Activated naive CD4-positive, alpha-beta T cell treated with anti-CD3 and anti-CD28 coated beads, Interleukin-2, amount 50 U/mL, for 72 hours (primary cell): ENCODE measurements around the gene SYN1. TPM values are rescaled to one million over a fixed set of nuclear protein-coding genes. Genes with fewer than 3 reads are reported as not detected.
A peak's percentile ranks its signal among the peaks of the same experiment; 100 is the strongest.

Experiments used
- ATAC-seq, 2 donors: fragments of 150-1000 bp; cut with Tn5 transposase; 2 replicates each; pipeline ENCODE4 v1.10.0; 2021; ENCODE audit warnings: mild to moderate bottlenecking in 2 of 2, moderate library complexity in 2 of 2
- DNase-seq, 2 donors: peaks; one replicate each; pipeline ENCODE4 v3.0.0; 2021 to 2022; ENCODE audit warnings: low spot score in 2 of 2
- H3K27ac Mint-ChIP-seq, 2 donors: one replicate each; pipeline ENCODE4 v1.8.0; 2022; ENCODE audit warnings: mild to moderate bottlenecking in 2 of 2, mixed read lengths in 2 of 2
- H3K36me3 Mint-ChIP-seq, 2 donors: one replicate each; pipeline ENCODE4 v1.8.0; 2022; ENCODE audit warnings: mixed read lengths in 2 of 2
- H3K9me3 Mint-ChIP-seq, 2 donors: one replicate each; pipeline ENCODE4 v1.8.0; 2022; ENCODE audit warnings: mixed read lengths in 2 of 2
- total RNA-seq, 2 donors: library from RNA; stranded (reverse); gene quantifications; one replicate each; pipeline ENCODE4 v1.2.3, GENCODE V29; 2022

The SYN1 gene
- total RNA-seq, 2 donors from 2014 or later = 0.47 to 3.0 TPM

DNA sequence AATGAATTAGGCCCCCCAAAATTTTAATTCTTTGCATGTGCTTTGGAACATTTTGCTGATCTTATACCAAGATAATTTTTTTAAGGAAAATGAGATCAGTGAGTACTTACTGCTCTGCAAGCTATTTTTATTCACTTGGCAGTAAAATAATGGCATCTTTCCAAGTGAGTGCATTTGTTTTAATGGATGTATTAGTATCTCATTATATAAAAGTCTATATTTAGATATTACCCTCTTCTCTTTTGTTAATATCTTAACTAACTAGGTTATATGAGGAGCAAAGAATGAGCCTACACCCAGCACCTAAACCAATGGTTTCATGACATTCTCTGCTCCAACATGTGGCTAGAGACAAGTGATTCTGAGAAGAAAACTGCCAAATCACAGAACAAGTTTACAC is 79.8 kb downstream of the SYN1 start:
- ATAC-seq (no peak), DNase-seq (no peak)
- no peaks in the 10 kb centered on the region for H3K9me3 Mint-ChIP-seq
- no peak overlapping the region for H3K27ac Mint-ChIP-seq
- no peaks in the 10 kb centered on the region for H3K36me3 Mint-ChIP-seq

DNA sequence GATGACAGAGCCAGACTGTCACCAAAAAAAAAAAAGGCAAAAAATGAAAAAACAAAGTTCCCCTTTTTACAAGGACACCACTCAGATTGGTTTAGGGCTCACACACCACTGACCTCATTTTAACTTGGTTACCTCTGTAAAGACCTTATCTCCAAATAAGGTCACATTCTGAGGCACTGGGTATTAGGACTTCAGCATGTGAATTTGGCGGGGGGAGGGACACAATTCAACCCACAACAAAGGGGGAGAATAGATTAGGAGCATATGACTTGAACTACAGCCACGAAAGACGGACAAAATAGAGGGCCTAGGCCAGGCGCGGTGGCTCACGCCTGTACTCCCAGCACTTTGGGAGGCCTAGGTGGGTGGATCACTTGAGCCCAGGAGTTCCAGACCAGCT is 89.6 kb downstream of the SYN1 start:
- ATAC-seq = no peak
- no peak overlapping the region for H3K27ac Mint-ChIP-seq

DNA sequence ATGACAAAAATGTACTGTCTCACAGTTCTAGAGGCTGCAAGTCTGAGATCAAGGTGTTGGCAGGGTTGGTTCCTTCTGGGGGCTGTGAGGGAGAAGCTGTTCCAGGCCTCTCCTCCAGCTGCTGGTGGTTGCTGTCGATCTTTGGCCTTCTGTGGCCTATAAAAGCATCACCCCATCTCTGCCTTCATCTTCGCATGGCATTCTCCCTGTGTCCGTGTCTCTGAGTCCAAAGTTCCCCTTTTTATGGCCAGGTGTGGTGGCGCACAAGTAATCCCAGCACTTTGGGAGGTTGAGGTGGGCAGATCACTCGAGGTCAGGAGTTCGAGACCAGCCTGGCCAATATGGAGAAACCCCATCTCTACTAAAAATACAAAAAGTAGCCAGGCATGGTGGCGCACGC is 90.1 kb downstream of the SYN1 start:
- H3K9me3 Mint-ChIP-seq = no peaks in the 10 kb centered on the region
- ATAC-seq (no peak), DNase-seq (no peak)
- H3K27ac Mint-ChIP-seq = no peak overlapping the region
- H3K36me3 Mint-ChIP-seq = no peaks in the 10 kb centered on the region

More for the DNA sequence above, 89.6 kb downstream of the SYN1 start:
- DNase-seq = no peak
- Mint-ChIP-seq H3K36me3 (no peaks in the 10 kb centered on the region), H3K9me3 (no peaks in the 10 kb centered on the region)

DNA sequence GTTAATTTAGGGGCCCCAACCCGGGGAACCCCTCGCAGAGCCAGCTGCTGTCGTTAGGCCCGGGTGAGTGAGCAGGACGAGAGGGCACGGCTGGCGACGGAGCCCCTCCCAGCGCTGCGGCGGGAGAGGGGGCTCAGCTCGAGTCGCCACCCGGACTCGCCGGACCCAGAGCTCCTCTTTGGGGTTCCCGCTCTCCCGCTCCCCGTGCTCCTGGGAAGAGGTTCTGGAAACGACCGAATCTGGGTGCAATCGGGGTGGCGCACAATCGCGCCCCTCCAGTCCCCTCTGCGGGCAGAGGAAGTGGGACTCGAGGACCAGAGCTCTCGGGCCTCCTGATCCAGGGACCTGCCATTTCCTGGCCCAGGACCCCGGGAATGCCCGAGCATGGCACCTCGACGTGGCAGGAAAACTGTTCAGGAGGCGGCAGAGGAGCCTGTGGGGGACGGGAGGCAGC is 95.9 kb downstream of the SYN1 start:
- ATAC-seq (peak; percentile 38 to 61), DNase-seq (no peak)
- Mint-ChIP-seq H3K27ac (no peak overlapping the region), H3K36me3 (no peaks in the 10 kb centered on the region), H3K9me3 (no peaks in the 10 kb centered on the region)

DNA sequence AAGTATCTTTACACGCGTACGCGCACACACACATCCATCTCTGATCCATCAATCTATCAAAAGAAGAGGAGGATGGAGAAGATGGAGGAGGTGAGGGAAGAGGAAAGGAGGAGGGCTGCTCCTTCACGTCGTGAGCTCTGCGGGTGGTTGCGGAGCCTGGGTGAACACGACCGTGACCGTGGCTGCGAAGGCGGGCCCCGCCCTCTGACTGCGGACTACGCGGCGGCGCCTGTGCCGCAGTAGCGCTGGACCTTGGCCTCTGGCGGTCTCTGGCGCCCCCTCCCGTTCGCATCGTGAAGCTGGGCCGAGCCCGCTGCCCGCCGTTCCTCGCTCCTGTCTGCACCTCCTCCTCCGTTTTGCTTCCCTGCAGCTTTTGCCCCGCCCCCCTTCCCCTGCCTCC is 96.4 kb downstream of the SYN1 start:
- no peak overlapping the region for H3K27ac Mint-ChIP-seq
- ATAC-seq (peak; percentile 99 to 100), DNase-seq (peak; percentile 83 to 84)
- no peaks in the 10 kb centered on the region for H3K36me3 Mint-ChIP-seq
- H3K9me3 Mint-ChIP-seq = no peaks in the 10 kb centered on the region

Other genes with a start within 250 kb of the SYN1 start
- gene ZNF157, start 249.3 kb downstream of the SYN1 start, total RNA-seq = 1 to 10 TPM; 1.0 to 2.6 TPM
- gene ZNF41, start 136.6 kb downstream of the SYN1 start, total RNA-seq = 10 to 100 TPM in 1 of 2 donors, 1 to 10 TPM in 1; 5.8 to 10.6 TPM
- 10 to 100 TPM; 75.5 to 83.9 TPM for gene ARAF, start 58.7 kb downstream of the SYN1 start, total RNA-seq
- 10 to 100 TPM; 26.1 to 32.7 TPM for gene TIMP1, start 37.4 kb downstream of the SYN1 start, total RNA-seq
- gene CFP, start 10.1 kb upstream of the SYN1 start, total RNA-seq = 10 to 100 TPM in 1 of 2 donors, 1 to 10 TPM in 1; 5.1 to 11.1 TPM
- gene ELK1, start 30.7 kb upstream of the SYN1 start, total RNA-seq = 100 to 1,000 TPM in 1 of 2 donors, 10 to 100 TPM in 1; 95.1 to 136 TPM
- gene UXT, start 39.3 kb upstream of the SYN1 start, total RNA-seq = 100 to 1,000 TPM; 162 to 210 TPM
- gene ZNF81, start 217.0 kb upstream of the SYN1 start, total RNA-seq = 1 to 10 TPM; 6.6 to 8.5 TPM